GM12892 (cell line): ENCODE results near the gene SEMA4F.

ENCODE experiments used
- DNase-seq: peaks from one replicate; pipeline ENCODE4 v3.0.0; 2011; ENCODE audit not compliant: insufficient read length
- FAIRE-seq: peaks from 2 replicates; lab custom pipeline; 2011; peaks lifted over from hg19 to GRCh38; lab: Jason Lieb, UNC
- POLR2A ChIP-seq: IDR thresholded peaks from 2 replicates; pipeline ENCODE4 v1.6.1; 2011; ENCODE audit warnings: low read depth, low read length, control low read depth
- POLR2AphosphoS5 ChIP-seq: IDR thresholded peaks from 2 replicates; pipeline ENCODE4 v1.6.1; 2011; ENCODE audit warnings: low read depth, low read length, control low read depth
- TAF1 ChIP-seq: IDR thresholded peaks from 2 replicates; pipeline ENCODE4 v1.6.1; 2011; ENCODE audit warnings: low read depth, mild to moderate bottlenecking, control low read depth, low read length, borderline replicate concordance

The SEMA4F gene

DNA sequence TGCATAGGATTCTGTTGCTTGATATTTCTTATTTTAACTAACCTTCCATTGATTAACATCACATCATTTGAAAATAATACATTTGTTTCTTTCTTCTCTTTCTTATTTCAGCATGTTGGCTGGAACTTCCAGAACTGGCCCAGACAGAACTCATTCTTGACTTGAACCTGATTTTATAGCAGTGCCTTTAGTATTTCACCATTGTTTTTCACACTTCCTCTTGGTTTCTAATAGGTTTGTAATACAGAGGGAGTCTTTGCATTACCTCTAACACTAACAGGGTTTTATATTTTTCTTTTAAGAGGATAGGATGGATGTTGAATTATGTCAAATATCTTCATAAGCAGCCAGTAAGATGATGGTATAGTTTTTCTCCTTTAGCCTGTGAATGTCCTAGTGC lies 39.2 kb downstream of the SEMA4F start:
- FAIRE-seq = no peak

GRCh38 chr2:74693668-74694067 lies 39.6 kb downstream of the SEMA4F start:
- DNase-seq (no peak), FAIRE-seq (no peak)
- TF ChIP-seq TAF1 = no peak
- TF ChIP-seq POLR2A = no peak
- no peak for TF ChIP-seq POLR2AphosphoS5

More for the DNA sequence above, 39.2 kb downstream of the SEMA4F start:
- DNase-seq = no peak
- TF ChIP-seq POLR2A = no peak
- TF ChIP-seq POLR2AphosphoS5 = no peak
- TF ChIP-seq TAF1 = no peak

DNA sequence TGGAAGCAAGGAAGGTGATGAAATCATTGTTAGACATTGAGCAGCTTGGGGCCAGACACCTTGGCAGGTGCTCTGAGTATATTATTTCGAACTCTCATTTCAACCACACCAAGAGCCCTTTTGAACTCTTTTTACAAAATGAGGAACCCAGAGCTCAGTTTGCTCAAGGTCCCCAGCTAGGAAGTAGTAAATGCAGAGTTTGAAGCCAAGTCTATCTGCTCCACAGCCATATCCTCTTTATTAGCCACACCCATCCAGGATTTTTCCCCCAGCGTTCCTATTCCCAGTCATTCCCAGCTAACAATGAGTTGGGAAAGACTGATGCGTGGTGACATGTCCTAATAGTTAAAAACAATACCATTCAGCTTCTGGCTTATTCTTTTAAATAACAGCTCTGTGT lies 40.2 kb downstream of the SEMA4F start:
- FAIRE-seq (no peak), DNase-seq (no peak)
- TF ChIP-seq POLR2A = no peak
- no peak for TF ChIP-seq TAF1
- no peak for TF ChIP-seq POLR2AphosphoS5

GRCh38 chr2:74695663-74696062 lies 41.6 kb downstream of the SEMA4F start:
- no peak for FAIRE-seq
- DNase-seq = no peak
- TF ChIP-seq TAF1 (no peak), POLR2AphosphoS5 (no peak), POLR2A (no peak)

DNA sequence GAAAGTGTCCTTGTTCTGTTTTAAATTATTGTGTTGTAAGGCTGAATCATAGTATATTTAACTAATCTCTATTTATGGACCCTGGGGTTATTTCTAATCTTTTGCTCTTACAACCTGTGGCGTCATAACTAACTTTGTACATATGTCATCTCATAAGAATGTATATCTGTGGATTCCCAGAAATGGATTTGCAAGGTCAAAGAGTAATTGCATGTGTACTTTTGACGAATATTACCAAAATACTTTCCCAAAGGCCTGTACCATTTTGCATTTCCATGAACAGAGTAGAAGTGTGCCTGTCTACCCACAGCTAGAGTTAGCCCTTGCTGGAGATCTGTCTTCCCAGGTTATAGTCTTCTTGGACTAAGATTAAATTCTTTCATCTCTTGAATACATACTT lies 42.8 kb downstream of the SEMA4F start:
- DNase-seq = no peak
- FAIRE-seq = no peak
- TF ChIP-seq POLR2A (no peak), POLR2AphosphoS5 (no peak), TAF1 (no peak)

DNA sequence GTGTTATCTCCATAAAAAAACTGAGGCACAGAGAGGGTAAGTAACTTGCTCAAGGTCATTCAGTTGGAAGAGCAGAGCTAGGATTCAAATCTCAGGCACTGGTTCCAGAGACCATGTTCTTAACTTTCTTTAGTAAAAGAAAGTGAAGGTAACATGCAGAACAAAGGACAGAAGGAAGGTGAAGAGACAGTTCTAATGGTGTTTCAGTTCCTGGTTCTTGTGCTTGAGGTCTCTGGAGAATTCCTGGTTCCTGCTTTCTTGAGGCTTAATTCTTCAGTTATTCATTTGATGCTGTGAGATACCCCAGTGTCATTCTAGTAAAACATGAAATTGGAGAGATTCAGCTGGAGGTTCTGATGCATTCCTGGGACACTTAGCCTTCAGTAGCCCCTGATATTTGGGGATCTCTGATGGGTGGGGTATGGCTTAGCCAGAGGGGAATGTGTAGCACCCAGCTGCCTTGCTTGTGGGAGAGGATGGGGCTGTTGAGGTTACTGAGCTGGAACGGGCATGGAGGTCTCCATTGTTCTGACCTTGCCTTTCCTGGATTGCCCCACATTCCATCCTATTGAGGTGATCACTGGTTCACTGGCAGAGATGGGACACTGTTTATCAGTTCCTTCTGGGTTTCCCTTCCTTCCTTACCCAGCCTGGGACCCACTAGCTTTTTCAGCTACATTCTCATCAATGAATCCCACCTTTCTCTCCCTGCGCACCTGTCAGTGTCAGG lies 46.8 kb downstream of the SEMA4F start:
- TF ChIP-seq POLR2AphosphoS5 (no peak), TAF1 (no peak), POLR2A (no peak)
- no peak for DNase-seq
- no peak for FAIRE-seq

DNA sequence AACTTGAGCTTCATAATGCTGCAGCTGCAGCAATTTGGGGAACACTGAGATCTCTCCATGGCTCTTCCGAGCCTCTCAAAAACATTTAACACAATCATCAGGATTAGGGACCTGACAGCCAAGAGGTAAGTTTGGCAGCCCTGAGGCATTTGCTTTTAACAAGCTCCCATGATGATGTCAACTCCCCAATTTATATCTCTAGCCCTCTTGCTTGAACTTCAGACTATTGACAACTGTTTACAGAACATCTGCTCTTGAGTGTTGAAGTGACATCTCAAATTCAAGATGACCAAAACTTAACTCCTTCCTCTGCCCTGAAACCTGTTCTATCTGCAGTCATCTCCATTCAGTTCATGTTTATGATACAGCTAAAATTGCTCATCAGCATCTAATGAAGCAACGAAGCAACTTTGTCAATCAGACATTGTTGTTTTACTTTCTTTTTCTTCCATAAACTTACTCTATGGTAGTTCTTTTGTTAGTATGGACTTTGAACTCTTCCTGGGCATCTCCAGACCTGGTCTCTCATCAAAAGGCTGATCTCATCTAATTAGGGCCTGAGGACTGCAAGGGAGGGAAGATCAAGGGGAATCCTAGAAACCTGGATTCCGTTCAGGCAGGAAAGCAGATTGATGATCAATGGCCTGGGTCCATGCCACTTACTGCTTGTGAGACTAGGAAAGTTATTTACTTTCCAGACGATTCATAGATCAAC lies 48.1 kb downstream of the SEMA4F start:
- no peak for FAIRE-seq
- no peak for TF ChIP-seq POLR2A
- no peak for TF ChIP-seq POLR2AphosphoS5
- TF ChIP-seq TAF1 = no peak
- no peak for DNase-seq

DNA sequence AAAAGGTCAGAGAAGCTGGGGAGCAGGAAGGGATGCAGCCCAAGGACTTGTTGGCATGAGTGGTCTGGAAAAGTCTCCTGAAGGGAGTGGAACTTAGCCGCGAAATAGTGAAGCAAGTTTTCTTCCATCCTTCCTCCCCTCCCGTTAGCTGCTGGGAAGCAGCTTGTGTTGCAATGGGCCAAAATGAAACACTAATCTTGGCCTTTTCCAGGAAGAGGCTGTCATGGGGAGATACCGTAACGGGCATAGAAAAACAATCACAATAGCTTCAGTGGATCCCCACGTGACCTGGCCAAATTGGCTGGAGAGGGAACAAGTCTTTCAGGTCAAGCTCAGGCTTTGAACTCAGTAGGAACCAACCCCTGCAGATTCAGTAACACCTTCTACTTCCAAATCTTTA lies 49.3 kb downstream of the SEMA4F start:
- TF ChIP-seq POLR2AphosphoS5 = no peak
- TF ChIP-seq POLR2A = no peak
- no peak for FAIRE-seq
- no peak for DNase-seq

GRCh38 chr2:74704216-74704615 lies 50.2 kb downstream of the SEMA4F start:
- FAIRE-seq (no peak), DNase-seq (no peak)
- TF ChIP-seq POLR2AphosphoS5 (no peak), POLR2A (no peak), TAF1 (no peak)

DNA sequence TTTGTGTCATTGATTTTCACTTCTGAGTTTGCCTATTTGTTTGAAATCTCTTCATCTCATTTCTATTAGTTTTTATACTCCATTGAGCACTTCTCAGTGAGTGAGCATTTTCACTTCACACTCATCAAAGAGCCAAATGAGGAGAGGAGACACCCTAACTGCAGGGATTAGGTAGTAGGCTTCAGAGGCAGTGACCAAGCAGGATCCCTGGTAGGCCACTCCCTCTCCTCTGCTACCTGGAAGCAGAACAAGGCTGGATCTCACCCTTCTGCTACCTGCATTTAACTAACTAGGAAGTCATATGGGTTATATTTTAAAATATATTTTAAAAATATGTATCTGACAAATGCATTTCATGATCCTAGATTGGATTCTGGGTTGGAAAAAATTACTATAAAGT lies 52.7 kb downstream of the SEMA4F start:
- DNase-seq (no peak), FAIRE-seq (no peak)
- no peak for TF ChIP-seq POLR2AphosphoS5
- TF ChIP-seq TAF1 = no peak
- TF ChIP-seq POLR2A = no peak

GRCh38 chr2:74707837-74708236 lies 53.8 kb downstream of the SEMA4F start:
- DNase-seq (no peak), FAIRE-seq (no peak)
- TF ChIP-seq TAF1 = no peak
- no peak for TF ChIP-seq POLR2A
- no peak for TF ChIP-seq POLR2AphosphoS5

DNA sequence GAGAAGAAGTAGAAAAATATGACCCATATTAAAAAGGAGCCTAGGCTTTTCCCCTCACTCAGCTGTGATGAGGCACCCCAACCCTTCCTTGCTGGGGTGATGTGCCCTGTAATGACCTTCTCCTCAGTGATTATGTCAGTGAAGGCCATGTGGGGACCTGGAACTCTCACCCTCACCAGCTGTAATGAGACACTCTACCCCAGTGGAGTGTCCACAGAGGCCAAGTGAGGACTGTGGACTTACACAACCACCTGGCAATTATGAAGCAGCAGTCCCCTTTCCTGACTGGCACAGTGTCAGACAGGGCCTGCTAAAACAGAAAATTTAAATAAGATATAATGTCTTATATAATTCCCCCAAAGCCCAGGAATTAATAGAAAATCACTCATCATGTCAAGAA lies 54.2 kb downstream of the SEMA4F start:
- no peak for DNase-seq
- FAIRE-seq = no peak
- no peak for TF ChIP-seq TAF1
- no peak for TF ChIP-seq POLR2A
- no peak for TF ChIP-seq POLR2AphosphoS5

DNA sequence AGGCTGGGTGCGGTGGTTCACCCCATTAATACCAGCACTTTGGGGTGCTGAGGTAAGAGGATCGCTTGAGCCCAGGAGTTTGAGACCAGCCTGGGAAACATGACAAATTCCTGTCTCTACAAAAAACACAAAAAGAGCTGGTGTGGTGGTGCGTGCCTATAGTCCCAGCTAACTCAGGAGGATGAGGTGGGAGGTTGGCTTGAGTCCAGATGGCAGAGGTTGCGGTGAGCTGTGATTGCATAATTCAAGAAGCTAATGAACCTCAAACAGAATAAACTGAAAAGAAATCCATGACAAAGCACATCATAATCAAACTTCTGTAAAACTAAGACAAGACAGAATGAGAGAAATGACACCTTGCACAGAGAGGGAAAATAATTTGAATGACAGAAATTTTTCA lies 54.8 kb downstream of the SEMA4F start:
- no peak for DNase-seq
- FAIRE-seq = no peak
- TF ChIP-seq POLR2AphosphoS5 = no peak
